HCT116 (cell line): ENCODE data around the gene FKBP10. TPM values are rescaled to one million over a fixed set of nuclear protein-coding genes. Genes with fewer than 3 reads are reported as not detected.

Source experiments
- ATAC-seq: fragments of 200-7000 bp; cut with Tn5 transposase; 2 replicates; pipeline ENCODE4 v1.9.1; 2020; ENCODE audit warnings: mild to moderate bottlenecking, moderate library complexity
- BruUV-seq: library from RNA; stranded (reverse); fragments of 400-500 nt; replicated peaks from 2 replicates; lab custom pipeline; 2021; lab: Mats Ljungman, UMichigan
- CTCF ChIA-PET: fragments of 300-600 bp; sonication (Branson Sonifier 250); formaldehyde crosslinking; loops from one replicate; lab custom pipeline; 2021; ENCODE audit warnings: antibody characterized with exemption; lab: Charles Lee
- POLR2A ChIA-PET: fragments of 300-600, 350-600 bp; sonication (Branson Sonifier 250); formaldehyde crosslinking; loops from one replicate; lab custom pipeline; 2021; ENCODE audit warnings: antibody characterized with exemption; lab: Charles Lee
- RAD21 ChIA-PET, 2 experiments: fragments of 300-600 bp; sonication (Branson Sonifier 250); formaldehyde crosslinking; loops; one replicate each; lab custom pipeline; 2023; ENCODE audit warnings: low total read pairs in 2 of 2; ENCODE audit not compliant: uncharacterized antibody in 2 of 2, unreplicated experiment in 2 of 2, low non-redundant PET in 1 of 2; lab: Charles Lee
- DNase-seq: peaks from one replicate; pipeline ENCODE4 v3.0.0-alpha.2; 2010; ENCODE audit warnings: low read depth, low spot score
- H2AFZ ChIP-seq: fragments of 200-600 bp; shearing (Covaris generic), sonication (generic); 2 replicates; pipeline ENCODE4 v1.6.1; 2017; ENCODE audit warnings: low read depth, mixed run types, mixed read lengths, antibody characterized with exemption, low read length; ENCODE audit not compliant: poor library complexity, severe bottlenecking
- H3K27ac ChIP-seq: 2 replicates; pipeline ENCODE4 v1.5.1; 2012; ENCODE audit warnings: low read depth, low read length
- H3K27me3 ChIP-seq: fragments of 200-600 bp; sonication (generic); 2 replicates; pipeline ENCODE4 v1.6.1; 2016; ENCODE audit warnings: mixed run types, low read length, mixed read lengths; ENCODE audit not compliant: insufficient read depth
- H3K36me3 ChIP-seq, 2 experiments: fragments of 200-500 bp in 1 of 2; fragments of 200-600 bp in 1 of 2; sonication (Bioruptor generic) in 1 of 2; sonication (generic) in 1 of 2; 2 replicates each; pipeline versions ENCODE4 v1.5.1 to v1.6.1; 2014 to 2016; ENCODE audit warnings: low read length in 2 of 2, inconsistent platforms in 1 of 2, mixed read lengths in 1 of 2, mixed run types in 1 of 2; ENCODE audit not compliant: insufficient read depth in 2 of 2, control insufficient read depth in 1 of 2
- H3K4me1 ChIP-seq, 2 experiments: fragments of 200-600 bp in 1 of 2; sonication (generic) in 1 of 2; 2 replicates each; pipeline versions ENCODE4 v1.5.1 to v1.6.1; 2012 to 2017; ENCODE audit warnings: low read length in 2 of 2, inconsistent platforms in 1 of 2, mild to moderate bottlenecking in 1 of 2, mixed read lengths in 1 of 2, mixed run types in 1 of 2, moderate library complexity in 1 of 2; ENCODE audit not compliant: insufficient read depth in 2 of 2, control insufficient read depth in 1 of 2
- H3K4me2 ChIP-seq: fragments of 200-600 bp; sonication (generic); 2 replicates; pipeline ENCODE4 v1.6.1; 2017; ENCODE audit warnings: mixed run types, low read length, mixed read lengths
- H3K4me3 ChIP-seq, 2 experiments: fragments of 200-600 bp in 1 of 2; sonication (generic) in 1 of 2; replicated peaks in 1 of 2; 2 replicates each; pipeline ENCODE4 v1.5.1; 2011 to 2016; ENCODE audit warnings: low read length in 2 of 2, control low read depth in 1 of 2, low read depth in 1 of 2, mild to moderate bottlenecking in 1 of 2, mixed read lengths in 1 of 2, mixed run types in 1 of 2
- H3K79me2 ChIP-seq: fragments of 200-600 bp; sonication (generic); 2 replicates; pipeline ENCODE4 v1.6.1; 2017; ENCODE audit warnings: mild to moderate bottlenecking, mixed run types, low read length, moderate library complexity, mixed read lengths; ENCODE audit not compliant: insufficient read depth
- H3K9ac ChIP-seq: fragments of 200-600 bp; sonication (generic); 2 replicates; pipeline ENCODE4 v1.6.1; 2016; ENCODE audit warnings: low read length, mixed read lengths
- H3K9me2 ChIP-seq: fragments of 200-600 bp; sonication (generic), shearing (Covaris generic); 2 replicates; pipeline ENCODE4 v1.6.1; 2017; ENCODE audit warnings: mixed run types, mild to moderate bottlenecking, moderate library complexity; ENCODE audit not compliant: insufficient read depth
- H3K9me3 ChIP-seq, 2 experiments: fragments of 200-500 bp in 1 of 2; fragments of 200-600 bp in 1 of 2; sonication (Bioruptor generic) in 1 of 2; sonication (generic) in 1 of 2; 2 replicates each; pipeline ENCODE4 v1.6.1; 2014 to 2017; ENCODE audit warnings: low read length in 2 of 2, mixed read lengths in 2 of 2, inconsistent platforms in 1 of 2, low read depth in 1 of 2, mild to moderate bottlenecking in 1 of 2, mixed run types in 1 of 2, moderate library complexity in 1 of 2; ENCODE audit not compliant: control insufficient read depth in 1 of 2, insufficient read depth in 1 of 2
- H4K20me1 ChIP-seq: fragments of 200-600 bp; sonication (generic), shearing (Covaris generic); 2 replicates; pipeline ENCODE4 v1.6.1; 2017; ENCODE audit warnings: mixed run types, mild to moderate bottlenecking, moderate library complexity; ENCODE audit not compliant: insufficient read depth
- ATF3 ChIP-seq: IDR thresholded peaks from 2 replicates; pipeline ENCODE4 v1.6.1; 2012
- CBX3 ChIP-seq: IDR thresholded peaks from 2 replicates; pipeline ENCODE4 v1.6.1; 2012; ENCODE audit warnings: low read depth
- CEBPB ChIP-seq: IDR thresholded peaks from 2 replicates; pipeline ENCODE4 v1.6.1; 2012; ENCODE audit warnings: low read depth
- EGR1 ChIP-seq: IDR thresholded peaks from 2 replicates; pipeline ENCODE4 v1.6.1; 2012; ENCODE audit warnings: low read depth
- ELF1 ChIP-seq: IDR thresholded peaks from 2 replicates; pipeline ENCODE4 v1.6.1; 2012; ENCODE audit warnings: low read depth, borderline replicate concordance
- EZH2 ChIP-seq: fragments of 200-600 bp; sonication (generic); IDR thresholded peaks from 2 replicates; pipeline ENCODE4 v1.6.1; 2017; ENCODE audit warnings: antibody characterized with exemption, mixed run types
- EZH2phosphoT487 ChIP-seq: fragments of 200-600 bp; IDR thresholded peaks from 2 replicates; pipeline ENCODE4 v1.6.1; 2018; ENCODE audit warnings: antibody characterized with exemption, borderline replicate concordance
- FOSL1 ChIP-seq: IDR thresholded peaks from 2 replicates; pipeline ENCODE4 v1.6.1; 2012; ENCODE audit warnings: low read depth
- JUND ChIP-seq: IDR thresholded peaks from 2 replicates; pipeline ENCODE4 v1.6.1; 2012
- MAX ChIP-seq: IDR thresholded peaks from 2 replicates; pipeline ENCODE4 v1.6.1; 2012
- POLR2A ChIP-seq: IDR thresholded peaks from 2 replicates; pipeline ENCODE4 v1.7.0; 2011; ENCODE audit warnings: borderline replicate concordance; ENCODE audit not compliant: insufficient read depth, insufficient read length; ENCODE audit errors: extremely low read depth
- POLR2AphosphoS5 ChIP-seq: IDR thresholded peaks from 2 replicates; pipeline ENCODE4 v1.6.1; 2011; ENCODE audit warnings: mild to moderate bottlenecking, low read depth, low read length, moderate library complexity
- RAD21 ChIP-seq: IDR thresholded peaks from 2 replicates; pipeline ENCODE4 v1.6.1; 2012; ENCODE audit warnings: low read depth, mild to moderate bottlenecking
- REST ChIP-seq: IDR thresholded peaks from 2 replicates; pipeline ENCODE4 v1.6.1; 2012; ENCODE audit warnings: low read depth
- SIN3A ChIP-seq: IDR thresholded peaks from 2 replicates; pipeline ENCODE4 v1.6.1; 2012; ENCODE audit warnings: low read depth
- SRF ChIP-seq: IDR thresholded peaks from 2 replicates; pipeline ENCODE4 v1.6.1; 2012; ENCODE audit warnings: low read depth
- TCF7L2 ChIP-seq: IDR thresholded peaks from 2 replicates; pipeline ENCODE4 v1.7.0; 2011; ENCODE audit warnings: borderline replicate concordance, inconsistent platforms; ENCODE audit not compliant: insufficient read depth, insufficient read length; ENCODE audit errors: extremely low read depth
- YY1 ChIP-seq: IDR thresholded peaks from 2 replicates; pipeline ENCODE4 v1.6.1; 2011; ENCODE audit warnings: low read length, low read depth, moderate library complexity, mild to moderate bottlenecking; ENCODE audit not compliant: insufficient replicate concordance; ENCODE audit errors: extremely low read depth
- ZFX ChIP-seq: fragments of 450-650 bp; IDR thresholded peaks from 2 replicates; pipeline ENCODE4 v1.6.1; 2017
- intact Hi-C: fragments of 100-400 bp; cut with micrococcal nuclease; formaldehyde crosslinking; loops from 2 replicates; pipeline ENCODE4 v1.10.0; 2022
- total RNA-seq: library from RNA; stranded (reverse); gene quantifications from one replicate; pipeline ENCODE4 v1.2.1, GENCODE V29; 2021; ENCODE audit not compliant: unreplicated experiment

FKBP10 gene
- total RNA-seq, 1 experiment from 2014 or later = 78.5 TPM

GRCh38 chr17:41848788-41849187 lies 36.0 kb downstream of the FKBP10 start (continued):
- TF ChIP-seq POLR2A (no peak), ZFX (no peak), TCF7L2 (no peak), EZH2 (no peak), REST (no peak), POLR2AphosphoS5 (no peak), YY1 (no peak), CBX3 (no peak)

- Histone ChIP-seq H3K4me3 (no peak overlapping the region), H3K4me1 (peaks cover 15 to 21% of the 10 kb centered on the region in 2 experiments), H3K9ac (no peak overlapping the region), H3K27me3 (no peaks in the 10 kb centered on the region), H3K36me3 (peaks cover 8 to 15% of the 10 kb centered on the region in 2 experiments; a peak in 3 of 4 replicates), H4K20me1 (no peaks in the 10 kb centered on the region; the same call in 1 of the 2 replicates), H3K9me3 (no peaks in the 10 kb centered on the region), H3K79me2 (peaks cover 58% of the 10 kb centered on the region), H2AFZ (no peak overlapping the region), H3K27ac (no peak overlapping the region), H3K9me2 (no peaks in the 10 kb centered on the region), H3K4me2 (no peak overlapping the region)
- BruUV-seq = no TSS peak
- ChIA-PET RAD21 (no interaction called here), CTCF (no interaction called here), POLR2A (interaction anchor here (1.9 kb wide), 1 partner anchor 16 kb away, joined by 5 read pairs; the partner anchor contains the start of gene KLHL11)
- intact Hi-C loops = no loop called here
- no peak for ATAC-seq
- no peak for DNase-seq
- TF ChIP-seq REST (no peak), CBX3 (no peak), JUND (no peak), SIN3A (no peak), FOSL1 (no peak), SRF (no peak), EGR1 (no peak), CEBPB (no peak), ELF1 (no peak), ZFX (no peak), TCF7L2 (no peak), RAD21 (no peak), POLR2AphosphoS5 (no peak), EZH2phosphoT487 (no peak), ATF3 (no peak), MAX (no peak)
These were observed 36.6 kb downstream of the FKBP10 start for GRCh38 chr17:41849251-41849990.
